ENCODE measurements around the gene PTPRM.

DNA sequence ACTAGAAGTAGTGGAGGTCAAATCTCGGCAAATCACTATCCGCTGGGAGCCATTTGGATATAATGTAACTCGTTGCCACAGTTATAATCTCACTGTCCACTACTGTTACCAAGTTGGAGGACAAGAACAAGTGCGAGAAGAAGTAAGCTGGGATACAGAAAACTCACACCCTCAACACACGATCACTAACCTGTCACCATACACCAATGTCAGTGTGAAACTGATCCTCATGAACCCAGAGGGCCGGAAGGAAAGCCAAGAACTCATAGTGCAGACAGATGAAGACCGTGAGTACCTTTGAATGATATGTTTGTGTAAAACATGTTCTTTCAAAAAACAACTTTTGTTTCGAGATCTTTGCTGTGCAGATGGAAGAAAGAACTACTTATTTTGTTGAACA is 502.6 kb downstream of the PTPRM start:
- TF ChIP-seq CTCF (IDR thresholded peaks at IDR 0.05) (no peak), POLR2A (IDR thresholded peaks at IDR 0.05) (no peak)
